K562 (cell line): Measurements from ENCODE around the gene PIK3C2B. TPM values are rescaled to one million over a fixed set of nuclear protein-coding genes. Genes with fewer than 3 reads are reported as not detected.

Experiments
- AFF1 ChIP-seq, 2 experiments: fragments of 450-650 bp; IDR thresholded peaks; 2 replicates each; pipeline ENCODE4 v1.6.1; 2018; ENCODE audit warnings: mild to moderate bottlenecking in 2 of 2, low read depth in 1 of 2; ENCODE audit not compliant: partially characterized antibody in 2 of 2
- BCOR ChIP-seq: fragments of 450-650 bp; IDR thresholded peaks from 2 replicates; pipeline ENCODE4 v1.6.1; 2016
- CBFB ChIP-seq: sonication (generic); formaldehyde crosslinking; IDR thresholded peaks from 2 replicates; pipeline ENCODE4 v1.4.0; 2020; ENCODE audit warnings: mild to moderate bottlenecking, missing genetic modification reagents
- CREM ChIP-seq: IDR thresholded peaks from 2 replicates; pipeline ENCODE4 v1.6.1; 2014; ENCODE audit warnings: antibody characterized with exemption, low read depth
- CXXC5 ChIP-seq: fragments of 250-450 bp; sonication (Bioruptor Pico); IDR thresholded peaks from 2 replicates; pipeline ENCODE4 v1.8.0; 2022; ENCODE audit warnings: inconsistent platforms, mild to moderate bottlenecking, moderate library complexity
- HDGF ChIP-seq: fragments of 450-650 bp; IDR thresholded peaks from 2 replicates; pipeline ENCODE4 v1.6.1; 2016
- HNRNPLL ChIP-seq: fragments of 200-400 bp; formaldehyde crosslinking; IDR thresholded peaks from 2 replicates; pipeline ENCODE4 v1.6.1; 2017; ENCODE audit warnings: low read length, low read depth, mild to moderate bottlenecking; ENCODE audit not compliant: poor library complexity, severe bottlenecking
- MCM5 ChIP-seq: fragments of 450-650 bp; IDR thresholded peaks from 2 replicates; pipeline ENCODE4 v1.6.1; 2016; ENCODE audit warnings: low read depth
- NKRF ChIP-seq: fragments of 450-650 bp; IDR thresholded peaks from 2 replicates; pipeline ENCODE4 v1.6.1; 2016; ENCODE audit warnings: borderline replicate concordance
- NR2C1 ChIP-seq, 2 experiments: fragments of 450-650 bp; IDR thresholded peaks; 2 replicates each; pipeline ENCODE4 v1.6.1; 2017; ENCODE audit warnings: mild to moderate bottlenecking in 2 of 2, antibody characterized with exemption in 1 of 2, inconsistent platforms in 1 of 2, missing compliant biosample characterization in 1 of 2, missing genetic modification characterization in 1 of 2
- RUNX1 ChIP-seq: sonication (generic); IDR thresholded peaks from 2 replicates; pipeline ENCODE4 v1.6.1; 2016; ENCODE audit warnings: antibody characterized with exemption, low read depth
- SIN3A ChIP-seq, 2 experiments: fragments of 150-350 bp in 1 of 2; IDR thresholded peaks; 2 replicates each; pipeline ENCODE4 v1.6.1; 2011 to 2016; ENCODE audit warnings: borderline replicate concordance in 2 of 2, low read depth in 2 of 2, low read length in 2 of 2, mild to moderate bottlenecking in 2 of 2, moderate library complexity in 2 of 2; ENCODE audit not compliant: control insufficient read depth in 1 of 2
- TAF1 ChIP-seq: IDR thresholded peaks from 2 replicates; pipeline ENCODE4 v1.6.1; 2011; ENCODE audit warnings: mild to moderate bottlenecking, low read length, moderate library complexity; ENCODE audit not compliant: insufficient read depth, control insufficient read depth, severe bottlenecking; ENCODE audit errors: extremely low read depth
- TRIM28 ChIP-seq: fragments of 450-650 bp; IDR thresholded peaks from 2 replicates; pipeline ENCODE4 v1.6.1; 2017
- ZBTB8A ChIP-seq: fragments of 450-650 bp; IDR thresholded peaks from 2 replicates; pipeline ENCODE4 v1.6.1; 2018; ENCODE audit warnings: mild to moderate bottlenecking, moderate library complexity; ENCODE audit not compliant: partially characterized antibody
- ZNF253 ChIP-seq: fragments of 250-450 bp; sonication (Bioruptor Pico); conservative IDR thresholded peaks from 2 replicates; pipeline ENCODE4 v1.6.1; 2021; ENCODE audit warnings: mild to moderate bottlenecking
- ZNF311 ChIP-seq: fragments of 250-450 bp; sonication (Bioruptor Pico); IDR thresholded peaks from 2 replicates; pipeline ENCODE4 v1.4.0; 2020; ENCODE audit warnings: mild to moderate bottlenecking, moderate library complexity
- ZNF408 ChIP-seq: fragments of 250-450 bp; sonication (Bioruptor Pico); IDR thresholded peaks from 2 replicates; pipeline ENCODE4 v1.4.0; 2020; ENCODE audit warnings: low read depth, mild to moderate bottlenecking, moderate library complexity
- ZNF644 ChIP-seq: fragments of 200-800 bp; sonication (Bioruptor generic); IDR thresholded peaks from 2 replicates; pipeline ENCODE4 v1.6.1; 2016; ENCODE audit warnings: low read depth, missing genetic modification characterization, missing compliant biosample characterization
- ZNF668 ChIP-seq: fragments of 250-450 bp; sonication (Bioruptor Pico); IDR thresholded peaks from 2 replicates; pipeline ENCODE4 v1.8.0; 2022; ENCODE audit warnings: mild to moderate bottlenecking, inconsistent platforms
- polyA plus RNA-seq, 8 experiments: library from polyadenylated mRNA; depleted of rRNA in 4 of 8; stranded (reverse) in 5 of 8; unstranded in 3 of 8; fragments of >200 nt; fragmentation: Nextera tagmentation in 2 of 8; fragmentation: Illumina TruSeq in 1 of 8; extraction: Ambion mirVana in 2 of 8; extraction: Trizol in 1 of 8; gene quantifications; 2 replicates each; pipeline versions ENCODE4 v1.2.1 to v1.2.3, GENCODE V29; 2011 to 2014; ENCODE audit warnings: inconsistent platforms in 1 of 8, missing spikeins in 1 of 8
- total RNA-seq, 7 experiments: library from RNA; depleted of rRNA in 6 of 7; stranded (reverse); fragments of >200 nt in 6 of 7; fragmentation: Illumina TruSeq in 2 of 7; extraction: Trizol in 2 of 7; gene quantifications; 2 replicates each; pipeline versions ENCODE4 v1.2.1 to v1.2.3, GENCODE V29; 2011 to 2021; ENCODE audit warnings: low replicate concordance in 1 of 7
- TF ChIP-seq, protein P1 (sequence below): sonication (generic); formaldehyde crosslinking; IDR thresholded peaks from 2 replicates; pipeline ENCODE4 v1.8.0; 2022; ENCODE audit warnings: missing genetic modification reagents, mild to moderate bottlenecking, moderate library complexity, borderline replicate concordance

The PIK3C2B gene
- total and polyA plus RNA-seq, 9 of the 15 experiments (the other 6 are each of a cell fraction or from before 2014, with no cell fraction given), result 0.10 to 2.9 (median 0.72) TPM

DNA sequence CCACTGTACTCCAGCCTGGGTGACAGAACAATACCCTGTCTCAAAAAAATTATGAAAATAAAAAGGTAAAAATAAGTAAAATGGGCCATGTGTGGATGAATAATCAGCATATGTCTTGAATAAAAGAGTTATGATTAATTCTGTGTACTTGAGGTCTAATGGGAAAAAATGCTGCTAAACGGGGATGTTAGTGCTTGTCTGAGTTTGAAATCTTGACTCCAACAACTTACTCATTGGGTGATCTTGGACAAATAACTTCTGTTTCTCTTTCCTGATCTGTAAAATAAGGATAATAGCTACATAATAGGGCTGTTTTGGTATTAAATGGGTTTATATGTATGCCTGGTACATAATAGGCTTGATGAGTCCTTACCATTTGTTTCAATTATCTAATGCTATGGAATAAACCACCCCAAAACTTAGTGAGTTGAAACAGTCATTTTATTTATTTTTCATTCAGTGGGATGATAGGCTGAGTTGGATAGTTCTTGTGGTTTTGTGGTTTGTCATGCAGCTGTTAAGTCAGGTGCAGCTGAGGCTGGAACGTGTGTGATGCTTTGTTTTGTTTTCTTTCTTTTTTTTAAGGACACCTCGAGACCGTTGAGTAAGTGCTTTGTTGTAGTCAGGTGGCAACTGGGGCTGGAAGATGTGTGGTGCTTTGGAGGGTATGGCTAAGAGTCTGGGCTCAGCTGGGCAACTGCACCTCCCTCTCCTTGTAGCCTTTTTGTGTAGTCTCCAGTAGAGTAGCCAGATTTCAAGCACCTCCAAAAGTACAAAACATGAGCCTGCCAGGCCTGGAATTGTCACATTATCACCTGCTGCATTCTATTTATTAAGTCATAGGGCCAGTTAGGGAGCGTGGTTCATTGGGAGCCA, 26.5 kb upstream of the PIK3C2B start (continued):
- TF ChIP-seq NKRF (peak; percentile 55; the same call in 1 of the 2 replicates), SIN3A (IDR thresholded peaks at IDR 0.05; ENCODE audit: borderline replicate concordance in 2 of 2, control insufficient read depth in 1 of 2, low read depth in 2 of 2, low read length in 2 of 2) (0 out of 4 replicates have a peak, but pooled peaks of 1 of the 2 experiments have one; percentile 20), CBFB (CRISPR knock-in tag) (peak; percentile 89; the same call in 1 of the 2 replicates), ZNF253 (CRISPR knock-in tag) (no peak), ZNF408 (CRISPR knock-in tag) (no peak), RUNX1 (peak; percentile 40; the same call in 1 of the 2 replicates), MCM5 (no peak), ZNF644 (tag) (no peak), TAF1 (no peak), TRIM28 (no peak), HDGF (peak; percentile 71; the same call in 1 of the 2 replicates), ZNF311 (CRISPR knock-in tag) (0 out of 2 replicates have a peak, but pooled peaks have one; percentile 36), HNRNPLL (no peak), BCOR (peak; percentile 52; the same call in 1 of the 2 replicates), AFF1 (IDR thresholded peaks at IDR 0.05; ENCODE audit: low read depth in 1 of 2, partially characterized antibody in 2 of 2) (no peak), CXXC5 (CRISPR knock-in tag) (0 out of 2 replicates have a peak, but pooled peaks have one; percentile 18), CREM (no peak), ZBTB8A (no peak), NR2C1 (IDR thresholded peaks at IDR 0.05) (no peak), NR2C1 (tag; IDR thresholded peaks at IDR 0.05) (no peak), ZNF668 (CRISPR knock-in tag) (no peak)
- TF ChIP-seq, protein P1, sequence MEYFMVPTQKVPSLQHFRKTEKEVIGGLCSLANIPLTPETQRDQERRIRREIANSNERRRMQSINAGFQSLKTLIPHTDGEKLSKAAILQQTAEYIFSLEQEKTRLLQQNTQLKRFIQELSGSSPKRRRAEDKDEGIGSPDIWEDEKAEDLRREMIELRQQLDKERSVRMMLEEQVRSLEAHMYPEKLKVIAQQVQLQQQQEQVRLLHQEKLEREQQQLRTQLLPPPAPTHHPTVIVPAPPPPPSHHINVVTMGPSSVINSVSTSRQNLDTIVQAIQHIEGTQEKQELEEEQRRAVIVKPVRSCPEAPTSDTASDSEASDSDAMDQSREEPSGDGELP (CRISPR knock-in tag), result peak; percentile 91
